ENCODE data around the gene PEA15. TPM values are rescaled to one million over a fixed set of nuclear protein-coding genes. Genes with fewer than 3 reads are reported as not detected.

Gene PEA15
- total RNA-seq: 57.8 and 115 TPM in 2 replicates

DNA sequence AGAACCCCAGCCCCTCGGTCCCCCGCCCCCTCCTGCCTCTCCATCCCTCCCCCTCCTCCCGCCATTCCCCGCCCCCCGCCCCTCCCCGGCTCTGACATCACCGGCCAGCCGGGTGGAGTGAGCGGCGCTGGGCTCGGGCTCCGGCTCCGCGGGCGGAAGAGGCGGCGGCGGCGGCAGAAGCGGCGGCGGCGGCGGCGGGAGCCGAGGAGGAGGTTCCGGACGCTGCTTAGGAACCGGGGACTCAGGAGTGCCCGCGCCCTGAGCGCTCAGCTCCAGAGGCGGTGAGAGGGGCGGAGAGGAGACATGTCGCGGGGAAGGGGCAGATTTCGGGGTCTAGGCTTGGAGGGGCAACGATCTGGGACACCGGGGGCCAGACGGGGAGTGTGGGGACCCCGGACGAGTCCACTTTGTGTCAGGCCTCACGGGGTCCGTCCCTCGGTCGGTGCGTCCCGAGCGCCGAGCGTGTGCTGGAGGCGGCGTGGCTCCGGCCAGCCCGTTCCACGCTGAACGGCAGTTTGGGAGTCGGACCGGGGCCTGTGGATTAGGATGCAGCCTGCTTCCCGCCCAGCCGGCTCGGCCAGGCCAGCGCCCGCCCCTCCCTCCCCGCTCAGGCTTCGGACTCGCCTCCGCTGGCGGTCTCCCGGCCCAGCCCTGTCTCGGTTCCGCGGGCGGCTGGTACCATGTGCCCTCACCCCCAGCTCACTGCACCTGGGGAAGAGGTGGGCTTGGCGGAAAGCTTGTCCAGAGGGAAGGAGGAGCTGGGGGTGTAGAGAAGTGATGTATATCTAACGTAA, at the start of gene PEA15:
TSS of gene PEA15 (plus strand) at position 143 of the 794 bp plus-strand sequence. CDS start 6,161 bp downstream, outside the sequence.
- TF ChIP-seq, protein P1, sequence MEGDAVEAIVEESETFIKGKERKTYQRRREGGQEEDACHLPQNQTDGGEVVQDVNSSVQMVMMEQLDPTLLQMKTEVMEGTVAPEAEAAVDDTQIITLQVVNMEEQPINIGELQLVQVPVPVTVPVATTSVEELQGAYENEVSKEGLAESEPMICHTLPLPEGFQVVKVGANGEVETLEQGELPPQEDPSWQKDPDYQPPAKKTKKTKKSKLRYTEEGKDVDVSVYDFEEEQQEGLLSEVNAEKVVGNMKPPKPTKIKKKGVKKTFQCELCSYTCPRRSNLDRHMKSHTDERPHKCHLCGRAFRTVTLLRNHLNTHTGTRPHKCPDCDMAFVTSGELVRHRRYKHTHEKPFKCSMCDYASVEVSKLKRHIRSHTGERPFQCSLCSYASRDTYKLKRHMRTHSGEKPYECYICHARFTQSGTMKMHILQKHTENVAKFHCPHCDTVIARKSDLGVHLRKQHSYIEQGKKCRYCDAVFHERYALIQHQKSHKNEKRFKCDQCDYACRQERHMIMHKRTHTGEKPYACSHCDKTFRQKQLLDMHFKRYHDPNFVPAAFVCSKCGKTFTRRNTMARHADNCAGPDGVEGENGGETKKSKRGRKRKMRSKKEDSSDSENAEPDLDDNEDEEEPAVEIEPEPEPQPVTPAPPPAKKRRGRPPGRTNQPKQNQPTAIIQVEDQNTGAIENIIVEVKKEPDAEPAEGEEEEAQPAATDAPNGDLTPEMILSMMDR (conservative IDR thresholded peaks at IDR 0.05; ENCODE audit: low read depth, low read length): no peak
- no peak for DNase-seq (ENCODE audit: low read depth)
- H3K4me3 ChIP-seq (ENCODE audit: low read depth, low read length): peak within 1 kb of the TSS; percentile 99

DNA sequence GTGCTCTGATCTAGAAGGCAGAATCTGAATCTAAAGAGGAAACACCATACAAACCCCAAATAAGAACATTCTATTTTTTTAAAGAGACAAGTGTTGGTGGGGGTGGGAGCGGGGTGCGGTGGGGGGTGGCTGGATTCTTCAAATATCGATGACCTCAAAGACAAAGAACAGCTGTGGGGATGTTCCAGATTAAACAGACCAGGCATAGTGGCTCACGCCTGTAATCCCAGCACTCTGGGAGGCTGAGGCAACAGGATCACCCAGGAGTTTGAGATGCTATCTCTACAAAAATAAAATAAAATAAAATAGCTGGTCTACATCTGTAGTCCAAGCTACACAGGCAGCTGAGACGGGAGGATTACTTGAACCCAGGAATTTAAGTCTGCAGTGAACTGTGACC, 48.8 kb upstream of the PEA15 start:
- DNase-seq (ENCODE audit: low read depth): no peak
- TF ChIP-seq, protein P1 (conservative IDR thresholded peaks at IDR 0.05; ENCODE audit: low read depth, low read length): no peak

DNA sequence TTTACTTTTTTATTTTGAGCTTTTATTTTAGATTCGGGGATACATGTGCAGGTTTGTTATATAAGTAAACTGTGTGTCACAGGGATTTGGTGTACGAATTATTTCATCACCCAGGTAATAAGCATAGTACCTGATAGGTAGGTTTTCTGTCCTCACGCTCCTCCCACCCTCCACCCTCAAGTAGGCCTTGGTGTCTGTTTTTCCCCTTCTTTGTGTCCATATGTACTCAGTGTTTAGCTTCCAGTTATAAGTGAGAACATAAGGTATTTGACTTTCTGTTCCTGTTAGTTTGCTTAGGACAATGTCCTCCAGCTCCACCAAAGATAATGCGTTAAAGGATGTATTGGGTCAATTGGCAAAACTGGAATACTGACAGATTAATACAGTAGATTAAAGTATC, 48.0 kb upstream of the PEA15 start:
- H3K4me3 ChIP-seq (ENCODE audit: low read depth, low read length): no peak overlapping the region
- DNase-seq (ENCODE audit: low read depth): no peak
- TF ChIP-seq, protein P1 (conservative IDR thresholded peaks at IDR 0.05; ENCODE audit: low read depth, low read length): no peak

More for the DNA sequence above, 48.8 kb upstream of the PEA15 start:
- H3K4me3 ChIP-seq (ENCODE audit: low read depth, low read length): no peak overlapping the region

- DNase-seq (ENCODE audit: low read depth): no peak
- no peak overlapping the region for H3K4me3 ChIP-seq (ENCODE audit: low read depth, low read length)
- TF ChIP-seq, protein P1 (conservative IDR thresholded peaks at IDR 0.05; ENCODE audit: low read depth, low read length): no peak
Observed at GRCh38 chr1:160158031-160158430, 47.2 kb upstream of the PEA15 start.

GRCh38 chr1:160158534-160158933, 46.6 kb upstream of the PEA15 start:
- no peak overlapping the region for H3K4me3 ChIP-seq (ENCODE audit: low read depth, low read length)
- no peak for DNase-seq (ENCODE audit: low read depth)
- TF ChIP-seq, protein P1 (conservative IDR thresholded peaks at IDR 0.05; ENCODE audit: low read depth, low read length): no peak

- DNase-seq (ENCODE audit: low read depth): no peak
- H3K4me3 ChIP-seq (ENCODE audit: low read depth, low read length): no peak overlapping the region
- TF ChIP-seq, protein P1 (conservative IDR thresholded peaks at IDR 0.05; ENCODE audit: low read depth, low read length): no peak
Observed at GRCh38 chr1:160159846-160160245, 45.3 kb upstream of the PEA15 start.
